PFSK-1 (cell line): Measurements from ENCODE around the gene FAM13A.

ENCODE experiments used
- FOXP2 ChIP-seq: optimal IDR thresholded peaks from 2 replicates; pipeline ENCODE3; 2011; ENCODE audit warnings: borderline replicate concordance, control low read depth, inconsistent platforms; ENCODE audit not compliant: insufficient read depth; ENCODE audit errors: extremely low read length, extremely low read depth
- POLR2AphosphoS5 ChIP-seq: IDR thresholded peaks from 2 replicates; pipeline ENCODE4 v1.6.1; 2012; ENCODE audit warnings: low read depth, mild to moderate bottlenecking, control low read depth, low read length, moderate library complexity
- SIN3A ChIP-seq: IDR thresholded peaks from 2 replicates; pipeline ENCODE4 v1.6.1; 2012; ENCODE audit warnings: mild to moderate bottlenecking, low read length, moderate library complexity, borderline replicate concordance; ENCODE audit not compliant: insufficient read depth
- TAF1 ChIP-seq: IDR thresholded peaks from 2 replicates; pipeline ENCODE4 v1.6.1; 2012; ENCODE audit warnings: low read length, control low read depth, borderline replicate concordance; ENCODE audit not compliant: insufficient read depth
- TF ChIP-seq, protein P1 (sequence below), 2 experiments: IDR thresholded peaks; 2 replicates each; pipeline versions ENCODE4 v1.6.1 to v1.8.0; 2011 to 2012; ENCODE audit warnings: low read depth in 2 of 2, low read length in 2 of 2, control low read depth in 1 of 2, inconsistent platforms in 1 of 2, mild to moderate bottlenecking in 1 of 2, moderate library complexity in 1 of 2; ENCODE audit not compliant: insufficient read depth in 1 of 2

FAM13A gene

GRCh38 chr4:88736264-88736663 is 320.7 kb downstream of the FAM13A start:
- TF ChIP-seq TAF1 (no peak), SIN3A (no peak), POLR2AphosphoS5 (no peak), FOXP2 (no peak)
- TF ChIP-seq, protein P1, sequence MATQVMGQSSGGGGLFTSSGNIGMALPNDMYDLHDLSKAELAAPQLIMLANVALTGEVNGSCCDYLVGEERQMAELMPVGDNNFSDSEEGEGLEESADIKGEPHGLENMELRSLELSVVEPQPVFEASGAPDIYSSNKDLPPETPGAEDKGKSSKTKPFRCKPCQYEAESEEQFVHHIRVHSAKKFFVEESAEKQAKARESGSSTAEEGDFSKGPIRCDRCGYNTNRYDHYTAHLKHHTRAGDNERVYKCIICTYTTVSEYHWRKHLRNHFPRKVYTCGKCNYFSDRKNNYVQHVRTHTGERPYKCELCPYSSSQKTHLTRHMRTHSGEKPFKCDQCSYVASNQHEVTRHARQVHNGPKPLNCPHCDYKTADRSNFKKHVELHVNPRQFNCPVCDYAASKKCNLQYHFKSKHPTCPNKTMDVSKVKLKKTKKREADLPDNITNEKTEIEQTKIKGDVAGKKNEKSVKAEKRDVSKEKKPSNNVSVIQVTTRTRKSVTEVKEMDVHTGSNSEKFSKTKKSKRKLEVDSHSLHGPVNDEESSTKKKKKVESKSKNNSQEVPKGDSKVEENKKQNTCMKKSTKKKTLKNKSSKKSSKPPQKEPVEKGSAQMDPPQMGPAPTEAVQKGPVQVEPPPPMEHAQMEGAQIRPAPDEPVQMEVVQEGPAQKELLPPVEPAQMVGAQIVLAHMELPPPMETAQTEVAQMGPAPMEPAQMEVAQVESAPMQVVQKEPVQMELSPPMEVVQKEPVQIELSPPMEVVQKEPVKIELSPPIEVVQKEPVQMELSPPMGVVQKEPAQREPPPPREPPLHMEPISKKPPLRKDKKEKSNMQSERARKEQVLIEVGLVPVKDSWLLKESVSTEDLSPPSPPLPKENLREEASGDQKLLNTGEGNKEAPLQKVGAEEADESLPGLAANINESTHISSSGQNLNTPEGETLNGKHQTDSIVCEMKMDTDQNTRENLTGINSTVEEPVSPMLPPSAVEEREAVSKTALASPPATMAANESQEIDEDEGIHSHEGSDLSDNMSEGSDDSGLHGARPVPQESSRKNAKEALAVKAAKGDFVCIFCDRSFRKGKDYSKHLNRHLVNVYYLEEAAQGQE (IDR thresholded peaks at IDR 0.05; ENCODE audit: insufficient read depth in 1 of 2, low read depth in 2 of 2, low read length in 2 of 2): no peak

GRCh38 chr4:88735564-88735963 is 321.4 kb downstream of the FAM13A start:
- TF ChIP-seq POLR2AphosphoS5: no peak
- TF ChIP-seq, protein P1 (IDR thresholded peaks at IDR 0.05; ENCODE audit: insufficient read depth in 1 of 2, low read depth in 2 of 2, low read length in 2 of 2): no peak
- TF ChIP-seq SIN3A: no peak
- TF ChIP-seq FOXP2: no peak
- TF ChIP-seq TAF1: no peak

- TF ChIP-seq SIN3A (no peak), POLR2AphosphoS5 (no peak), TAF1 (no peak), FOXP2 (no peak)
- TF ChIP-seq, protein P1 (IDR thresholded peaks at IDR 0.05; ENCODE audit: insufficient read depth in 1 of 2, low read depth in 2 of 2, low read length in 2 of 2): no peak
These were observed 322.5 kb downstream of the FAM13A start for GRCh38 chr4:88734403-88734949.

DNA sequence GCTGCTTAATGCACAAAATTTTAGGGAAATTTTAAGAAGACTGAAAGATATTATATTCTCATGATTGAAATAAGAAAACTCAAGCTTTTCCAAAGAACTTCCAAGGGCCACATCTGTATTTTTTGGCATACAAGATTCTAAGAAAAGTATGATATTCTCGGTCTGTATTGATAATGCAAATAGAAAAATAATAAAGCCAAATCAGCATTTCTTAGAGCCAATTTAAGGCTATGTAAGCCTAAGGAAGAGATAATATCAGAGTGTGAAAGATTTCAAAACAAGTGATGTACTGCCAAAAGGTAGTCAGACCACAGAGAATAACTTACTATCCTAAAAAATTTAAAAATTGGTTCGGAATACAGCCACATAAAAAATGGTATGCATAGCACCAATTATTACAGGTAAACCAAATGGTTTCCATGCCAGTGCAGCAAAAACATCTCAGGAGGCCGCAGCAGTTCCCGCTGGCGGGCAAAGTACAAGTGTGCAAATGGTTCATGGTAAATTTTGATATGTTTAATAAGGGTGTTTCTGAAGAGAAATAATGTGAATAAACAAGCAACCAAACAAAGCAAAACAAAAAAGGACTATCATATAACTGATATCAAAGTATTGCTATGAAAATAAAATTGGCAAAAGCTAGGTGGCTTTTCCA is 324.1 kb downstream of the FAM13A start:
- TF ChIP-seq TAF1: no peak
- TF ChIP-seq, protein P1 (IDR thresholded peaks at IDR 0.05; ENCODE audit: insufficient read depth in 1 of 2, low read depth in 2 of 2, low read length in 2 of 2): no peak

DNA sequence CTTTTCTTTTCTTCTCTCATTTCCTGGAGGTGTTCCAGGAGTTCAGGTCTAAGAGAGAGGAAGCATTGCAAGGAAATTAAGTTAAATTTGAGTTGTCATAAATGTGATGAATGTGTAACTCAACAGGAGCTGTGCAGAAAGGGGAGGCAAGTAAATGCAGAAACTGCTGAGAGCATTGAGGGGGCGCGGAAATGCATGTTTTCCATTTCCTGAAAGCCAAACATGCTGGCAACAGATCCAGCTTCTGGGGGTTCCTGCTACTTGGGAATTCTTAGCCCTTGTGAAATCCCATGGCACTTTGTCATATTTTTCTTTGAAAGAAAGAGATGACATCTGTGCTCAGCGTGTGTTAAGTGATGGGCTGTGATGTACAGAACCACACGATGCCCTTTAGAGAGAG is 325.6 kb downstream of the FAM13A start:
- TF ChIP-seq, protein P1 (IDR thresholded peaks at IDR 0.05; ENCODE audit: insufficient read depth in 1 of 2, low read depth in 2 of 2, low read length in 2 of 2): no peak
- TF ChIP-seq POLR2AphosphoS5 (no peak), SIN3A (no peak), TAF1 (no peak), FOXP2 (no peak)
